ENCODE measurements around the gene ACRBP.

Gene ACRBP

DNA sequence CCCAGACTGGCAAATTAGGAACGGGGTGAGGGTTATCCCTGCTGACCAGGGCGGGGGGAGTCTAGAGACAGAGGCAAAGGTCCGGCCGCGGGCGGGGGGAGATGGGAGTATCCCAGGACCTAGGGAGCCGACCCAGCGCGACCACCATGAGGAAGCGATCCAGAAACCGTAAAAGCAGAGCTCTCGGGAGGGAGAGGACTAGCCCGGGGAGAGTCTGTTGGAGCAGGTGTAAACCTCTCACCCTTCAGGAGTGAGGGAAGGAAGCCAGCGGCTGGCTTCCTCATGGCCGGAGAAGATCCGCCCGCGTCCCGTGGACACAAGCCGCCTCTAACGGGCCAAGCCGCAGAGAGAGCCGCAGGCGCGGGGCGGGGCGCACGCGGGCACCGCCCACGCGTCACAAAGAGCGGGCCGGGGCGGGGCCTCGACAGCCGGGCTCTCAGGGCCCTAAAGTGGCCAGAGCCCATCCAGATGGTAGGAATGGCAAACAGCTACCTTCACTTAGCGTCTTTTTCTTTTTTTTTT, at the start of gene ACRBP:
TSS of gene ACRBP (minus strand) at position 350 of the 522 bp plus-strand sequence. CDS start at position 284, 66 bp downstream.
- ChIA-PET POLR2A (ENCODE audit: low non-redundant PET) (no interaction called here), CTCF (interaction anchor here (0.7 kb wide), 1 partner anchor 659 kb away, joined by 3 read pairs; no protein-coding TSS in a partner anchor)
- no peak for TF ChIP-seq CTCF (conservative IDR thresholded peaks at IDR 0.05; ENCODE audit: low read depth)
- H3K27ac ChIP-seq, result no peak within 1 kb of the TSS
- peak; percentile 26 for DNase-seq (ENCODE audit: low spot score)

DNA sequence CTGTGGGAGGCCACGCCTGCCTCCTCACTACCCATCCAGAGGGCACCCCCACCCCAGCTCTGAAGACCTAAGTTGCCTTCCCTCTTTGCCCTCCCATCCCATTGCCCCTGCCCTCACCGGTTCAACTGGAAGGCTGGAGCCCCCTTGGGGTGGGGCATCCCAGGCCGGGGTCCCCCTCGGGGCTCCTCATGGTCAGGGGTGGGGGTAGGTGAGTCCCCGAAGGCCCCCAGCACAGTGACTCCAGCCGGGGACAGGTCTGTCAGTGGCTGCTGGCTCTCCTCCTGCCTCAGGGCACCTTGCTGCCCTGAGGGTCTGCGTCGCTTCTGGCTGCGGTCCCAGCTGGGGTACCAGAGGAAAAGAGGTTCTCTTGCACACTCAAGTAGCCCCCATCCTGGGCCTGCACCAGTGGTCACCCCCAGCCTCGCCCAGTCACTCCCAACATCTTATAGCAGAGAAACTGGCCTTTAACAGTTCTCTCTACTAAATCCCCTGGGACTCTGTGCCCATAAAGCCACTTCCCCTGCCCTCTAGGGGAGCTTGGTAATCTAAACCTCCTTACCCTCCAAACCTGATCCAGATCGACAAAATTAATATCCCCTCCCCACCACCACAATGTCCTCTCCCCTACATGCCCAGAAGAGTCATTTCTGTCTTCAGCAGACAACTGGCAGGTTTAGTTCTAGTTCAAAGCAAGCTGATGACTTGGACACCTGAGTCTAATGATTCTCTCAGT, 48.2 kb upstream of the ACRBP start:
- ChIA-PET POLR2A (ENCODE audit: low non-redundant PET) (no interaction called here), CTCF (interaction anchor here (0.5 to 1.0 kb wide), 2 partner anchors 28 to 128 kb away, joined by 3 to 5 read pairs; no protein-coding TSS in a partner anchor)
- no peak for TF ChIP-seq CTCF (conservative IDR thresholded peaks at IDR 0.05; ENCODE audit: low read depth)
- DNase-seq (ENCODE audit: low spot score), result no peak
- H3K27ac ChIP-seq, result no peak overlapping the region

DNA sequence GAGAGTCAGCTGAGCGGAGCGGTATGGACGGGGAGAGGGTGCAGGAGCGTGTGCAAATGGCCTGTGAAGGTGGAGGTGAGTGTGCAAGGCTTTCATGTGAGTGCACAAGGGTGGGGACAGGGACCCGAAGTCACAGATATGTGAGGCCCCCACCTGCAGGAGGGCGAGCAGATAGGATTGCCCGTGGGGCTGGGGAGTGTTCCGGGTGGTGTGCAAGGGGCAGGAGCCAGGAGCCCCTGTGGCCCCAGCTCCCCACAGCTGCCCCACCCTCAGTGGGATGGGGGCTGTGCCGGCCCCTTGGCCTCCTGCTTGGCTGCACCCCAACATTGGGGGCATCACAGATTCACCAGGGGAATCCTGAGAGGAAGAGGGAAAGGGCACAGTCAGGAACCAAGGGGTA, 47.5 kb upstream of the ACRBP start:
- CTCF ChIA-PET, result no interaction called here
- no peak for TF ChIP-seq CTCF (conservative IDR thresholded peaks at IDR 0.05; ENCODE audit: low read depth)
- POLR2A ChIA-PET (ENCODE audit: low non-redundant PET), result no interaction called here
- no peak for DNase-seq (ENCODE audit: low spot score)
- no peak overlapping the region for H3K27ac ChIP-seq

GRCh38 chr12:6693832-6694355, 46.7 kb upstream of the ACRBP start:
- ChIA-PET POLR2A (ENCODE audit: low non-redundant PET) (no interaction called here), CTCF (no interaction called here)
- TF ChIP-seq CTCF (conservative IDR thresholded peaks at IDR 0.05; ENCODE audit: low read depth), result no peak
- DNase-seq (ENCODE audit: low spot score), result no peak
- H3K27ac ChIP-seq, result no peak overlapping the region

GRCh38 chr12:6692888-6693287, 45.7 kb upstream of the ACRBP start:
- TF ChIP-seq CTCF (conservative IDR thresholded peaks at IDR 0.05; ENCODE audit: low read depth), result no peak
- H3K27ac ChIP-seq, result no peak overlapping the region
- ChIA-PET POLR2A (ENCODE audit: low non-redundant PET) (no interaction called here), CTCF (no interaction called here)
- DNase-seq (ENCODE audit: low spot score), result no peak

- H3K27ac ChIP-seq, result no peak overlapping the region
- no peak for TF ChIP-seq CTCF (conservative IDR thresholded peaks at IDR 0.05; ENCODE audit: low read depth)
- DNase-seq (ENCODE audit: low spot score), result no peak
- ChIA-PET POLR2A (ENCODE audit: low non-redundant PET) (interaction anchor here (0.6 kb wide), 1 partner anchor 98 kb away, joined by 3 read pairs; no protein-coding TSS in a partner anchor), CTCF (no interaction called here)
Measured at GRCh38 chr12:6691473-6691872, 44.2 kb upstream of the ACRBP start.
